Peyer's patch (tissue), 4 donors: ENCODE measurements around the gene ZC3HAV1. TPM values are rescaled to one million over a fixed set of nuclear protein-coding genes. Genes with fewer than 3 reads are reported as not detected.
A peak's percentile ranks its signal among the peaks of the same experiment; 100 is the strongest.
"Not testable (repeated sequence)": the region's sequence is repeated elsewhere in the genome, so short reads cannot be mapped to it uniquely, and the experiment has no call there.

Source experiments
- DNase-seq, 3 donors: peaks; one replicate each; pipeline ENCODE4 v3.0.0-alpha.2; 2017 to 2019
- H3K27ac ChIP-seq, 4 donors: fragments of 200-600 bp; sonication (generic); one replicate each; pipeline ENCODE4 v1.5.1; 2016 to 2019
- H3K27me3 ChIP-seq, 2 donors: fragments of 200-600 bp; sonication (generic); one replicate each; pipeline ENCODE4 v1.5.1; 2019
- H3K36me3 ChIP-seq, 3 donors: fragments of 200-600 bp; sonication (generic); one replicate each; pipeline ENCODE4 v1.5.1; 2016 to 2019
- H3K4me1 ChIP-seq, 4 donors: fragments of 200-600 bp; sonication (generic); one replicate each; pipeline ENCODE4 v1.5.1; 2016 to 2019
- H3K4me3 ChIP-seq, 4 donors: fragments of 200-600 bp; sonication (generic); 1 replicate in 3 of 4; 2 replicates in 1 of 4; pipeline ENCODE4 v1.5.1; 2016 to 2019; ENCODE audit warnings: mild to moderate bottlenecking in 1 of 4
- H3K9me3 ChIP-seq, 4 donors: fragments of 200-600 bp; sonication (generic); one replicate each; pipeline ENCODE4 v1.5.1; 2016 to 2019; ENCODE audit warnings: mild to moderate bottlenecking in 1 of 4
- CTCF ChIP-seq, 6 experiments: fragments of 450-650 bp in 4 of 6; fragments of 200-600 bp in 2 of 6; sonication (generic) in 1 of 6; IDR thresholded peaks; one replicate each; pipeline ENCODE4 v1.5.1; 2017 to 2019; ENCODE audit warnings: antibody characterized with exemption in 6 of 6, mild to moderate bottlenecking in 3 of 6, moderate library complexity in 1 of 6
- POLR2A ChIP-seq, 2 donors: fragments of 450-650 bp; IDR thresholded peaks; one replicate each; pipeline ENCODE4 v1.5.1; 2017; ENCODE audit warnings: antibody characterized with exemption in 2 of 2, mild to moderate bottlenecking in 2 of 2, moderate library complexity in 2 of 2
- total RNA-seq, 4 donors: library from RNA; depleted of rRNA; stranded (reverse); fragments of >200 nt; gene quantifications; one replicate each; pipeline ENCODE4 v1.1.0, GENCODE V29; 2016

The ZC3HAV1 gene
- total RNA-seq, 4 donors from 2014 or later = 23.5 to 42.1 (median 32.7) TPM

DNA sequence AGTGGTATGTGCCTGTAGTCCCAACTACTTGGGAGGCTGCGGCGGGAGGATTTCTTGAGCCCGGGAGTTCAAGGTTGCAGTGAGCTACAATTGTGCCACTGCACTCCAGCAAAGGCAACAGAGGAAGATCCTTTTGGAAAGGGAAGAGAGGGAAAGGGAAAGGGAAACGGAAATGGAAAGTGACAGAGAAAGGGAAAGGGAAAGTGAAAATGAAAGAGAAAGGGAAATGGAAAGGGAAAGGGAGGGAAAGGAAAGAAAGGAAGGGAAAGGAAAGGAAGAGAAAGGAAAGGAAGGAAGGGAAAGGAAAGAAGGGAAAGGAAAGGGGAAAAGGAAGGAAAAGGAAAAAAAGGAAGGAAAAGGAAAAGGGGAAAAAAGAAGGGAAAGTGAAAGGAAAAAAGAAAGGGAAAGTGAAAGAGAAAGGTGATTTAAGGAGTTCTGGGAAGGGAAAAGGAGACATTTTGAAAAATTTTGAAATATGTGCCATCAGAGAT, 2.3 kb upstream of the ZC3HAV1 start:
- no peak for DNase-seq
- Histone ChIP-seq H3K9me3 (no peaks in the 10 kb centered on the region), H3K27ac (peak overlapping the region in 3 of 4 donors; percentile 7 to 15 (median 9))

GRCh38 chr7:139111147-139111546, 1.6 kb upstream of the ZC3HAV1 start:
- peaks cover 0 to 23% (median 2%) of the 10 kb centered on the region in 4 donors for H3K4me1 ChIP-seq
- H3K4me3 ChIP-seq = no peak overlapping the region
- no peak for DNase-seq
- H3K36me3 ChIP-seq = no peaks in the 10 kb centered on the region
- TF ChIP-seq CTCF (IDR thresholded peaks at IDR 0.05) (no peak), POLR2A (IDR thresholded peaks at IDR 0.05) (no peak)
- H3K27me3 ChIP-seq = no peaks in the 10 kb centered on the region
- no peaks in the 10 kb centered on the region for H3K9me3 ChIP-seq
- no peak overlapping the region for H3K27ac ChIP-seq

More for the DNA sequence above, 2.3 kb upstream of the ZC3HAV1 start:
- no peak for TF ChIP-seq POLR2A (IDR thresholded peaks at IDR 0.05)
- no peak for TF ChIP-seq CTCF (IDR thresholded peaks at IDR 0.05)
- Histone ChIP-seq H3K36me3 (no peaks in the 10 kb centered on the region), H3K4me3 (no peak overlapping the region), H3K27me3 (no peaks in the 10 kb centered on the region), H3K4me1 (peaks cover 0 to 16% (median under 1%) of the 10 kb centered on the region in 4 donors)

- no peaks in the 10 kb centered on the region for H3K27me3 ChIP-seq
- TF ChIP-seq POLR2A (IDR thresholded peaks at IDR 0.05) = no peak
- no peak for TF ChIP-seq CTCF (IDR thresholded peaks at IDR 0.05)
- no peaks in the 10 kb centered on the region for H3K9me3 ChIP-seq
- no peaks in the 10 kb centered on the region for H3K36me3 ChIP-seq
- peak overlapping the region; percentile 69 to 98 (median 90) for H3K4me3 ChIP-seq
- peaks cover 0 to 30% (median 2%) of the 10 kb centered on the region in 4 donors for H3K4me1 ChIP-seq
- DNase-seq = no peak
- H3K27ac ChIP-seq = peak overlapping the region; percentile 96 to 99 (median 97)
These were observed 477 bp upstream of the ZC3HAV1 start for GRCh38 chr7:139109983-139110411.

DNA sequence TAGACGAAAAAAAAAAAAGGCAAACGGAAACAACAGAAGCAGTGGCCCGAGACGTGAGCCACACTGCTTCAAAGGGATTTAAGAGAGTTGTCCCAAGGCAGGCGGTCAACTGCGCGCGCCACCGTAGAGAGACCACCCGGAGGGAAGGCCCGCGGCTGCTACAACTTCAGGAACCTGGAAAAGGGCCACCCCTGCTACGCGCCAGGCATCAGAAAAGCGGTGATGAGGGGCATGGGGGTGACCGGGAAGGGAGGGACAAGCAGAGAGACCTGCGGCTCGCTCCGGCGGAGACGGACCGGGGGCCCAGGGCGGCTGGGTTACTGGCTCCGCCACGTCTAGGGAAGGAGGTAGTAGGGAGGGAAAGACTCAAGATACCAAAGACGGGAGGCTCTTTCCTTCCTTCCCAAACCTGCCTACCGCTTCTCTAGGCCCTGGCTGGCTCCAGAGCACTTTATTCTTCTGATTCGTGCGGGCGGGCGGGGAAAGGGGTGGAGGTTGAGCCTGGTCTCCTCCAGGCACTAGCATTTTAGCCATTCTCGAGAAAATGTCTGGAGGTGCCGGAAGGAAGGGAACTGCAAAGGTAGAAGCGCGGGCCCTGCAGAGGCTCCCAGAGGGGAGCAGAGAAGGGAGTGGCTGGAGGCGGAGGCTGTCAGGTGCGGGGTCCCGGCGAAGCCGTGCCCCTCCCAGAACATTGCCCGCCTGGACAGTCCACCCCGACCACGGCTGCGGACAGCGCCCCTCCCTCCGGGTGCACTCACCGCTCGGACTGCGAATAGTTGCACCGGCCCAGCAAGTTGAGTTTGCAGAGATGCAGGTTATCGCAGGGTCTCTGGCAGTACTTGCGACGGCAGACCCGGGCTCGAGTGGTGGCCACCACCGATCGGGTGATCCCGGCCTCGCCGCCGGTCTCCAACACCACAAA, 993 bp downstream of the ZC3HAV1 start:
- Histone ChIP-seq H3K4me1 (peaks cover 0 to 30% (median 2%) of the 10 kb centered on the region in 4 donors), H3K27me3 (no peaks in the 10 kb centered on the region), H3K9me3 (no peaks in the 10 kb centered on the region), H3K27ac (peak overlapping the region; percentile 96 to 99 (median 97)), H3K4me3 (peak overlapping the region; percentile 69 to 98 (median 90)), H3K36me3 (no peaks in the 10 kb centered on the region)
- DNase-seq = peak; percentile 63 to 71 (median 70)
- TF ChIP-seq CTCF (IDR thresholded peaks at IDR 0.05) = no peak
- TF ChIP-seq POLR2A (IDR thresholded peaks at IDR 0.05) = no peak

DNA sequence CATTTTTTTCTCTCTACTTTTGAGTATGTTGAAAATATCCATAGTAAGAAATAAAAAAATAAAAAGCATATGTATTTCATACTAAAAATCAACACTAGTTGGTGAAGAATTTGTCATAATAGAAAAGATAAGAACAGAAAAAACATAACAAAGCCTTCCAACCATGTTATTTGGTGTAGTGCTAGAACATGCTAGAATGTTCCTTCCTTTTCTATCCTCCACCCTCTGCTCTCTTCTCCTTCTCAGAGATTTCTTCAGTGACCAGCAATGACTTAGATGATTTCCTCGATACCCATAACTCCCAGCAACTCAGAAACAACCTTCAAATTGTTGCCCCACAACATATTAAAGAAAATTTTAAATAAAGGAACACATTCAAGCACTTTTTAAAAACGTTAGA, 2.6 kb downstream of the ZC3HAV1 start:
- DNase-seq = no peak
- no peak for TF ChIP-seq CTCF (IDR thresholded peaks at IDR 0.05)
- no peak for TF ChIP-seq POLR2A (IDR thresholded peaks at IDR 0.05)
- Histone ChIP-seq H3K27ac (peak overlapping the region in 3 of 4 donors; percentile 96 to 99 (median 98)), H3K9me3 (no peaks in the 10 kb centered on the region), H3K4me1 (peaks cover 0 to 35% (median 2%) of the 10 kb centered on the region in 4 donors), H3K4me3 (peak overlapping the region; percentile 69 to 98 (median 90)), H3K36me3 (no peaks in the 10 kb centered on the region), H3K27me3 (no peaks in the 10 kb centered on the region)

DNA sequence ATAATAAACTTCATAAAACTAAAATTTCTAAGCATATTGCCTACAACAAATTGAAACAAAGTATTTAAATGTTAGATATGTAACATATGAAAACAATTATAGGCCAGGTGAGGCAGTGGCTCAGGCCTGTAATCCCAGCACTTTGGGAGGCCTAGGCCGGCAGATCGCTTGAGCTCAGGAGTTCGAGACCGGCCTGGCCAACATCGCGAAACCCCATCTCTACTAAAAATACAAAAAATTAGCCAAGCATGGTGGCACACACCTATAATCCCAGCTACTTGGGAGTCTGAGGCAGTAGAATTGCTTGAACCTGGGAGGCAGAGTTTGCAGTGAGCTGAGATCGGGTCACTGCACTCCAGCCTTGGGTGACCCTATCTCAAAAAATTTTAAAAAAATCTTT, 3.3 kb downstream of the ZC3HAV1 start:
- H3K9me3 ChIP-seq, H3K27me3 ChIP-seq, DNase-seq, H3K36me3 ChIP-seq: not testable (repeated sequence)
- H3K4me1 ChIP-seq = peaks cover 0 to 35% (median 2%) of the 10 kb centered on the region in 4 donors
- H3K4me3 ChIP-seq = peak overlapping the region in 3 of 4 donors; percentile 37 to 98 (median 97)
- peak overlapping the region in 2 of 4 donors; percentile 96 to 98 for H3K27ac ChIP-seq
